Eye (tissue), 1 donor: ENCODE measurements around the gene CNNM3.
"Not testable (repeated sequence)": the region's sequence is repeated elsewhere in the genome, so short reads cannot be mapped to it uniquely, and the experiment has no call there.

Experiments
- DNase-seq: peaks from one replicate; pipeline ENCODE4 v3.0.0-alpha.2; 2015

The CNNM3 gene

GRCh38 chr2:96799623-96799935 is 16.5 kb upstream of the CNNM3 start:
- DNase-seq: no peak

- no peak for DNase-seq
Measured at GRCh38 chr2:96800061-96801004, 15.7 kb upstream of the CNNM3 start.

- DNase-seq: peak; percentile 78
Measured at GRCh38 chr2:96801005-96801785, 14.9 kb upstream of the CNNM3 start.

- DNase-seq: no peak
Measured at GRCh38 chr2:96801786-96802595, 14.1 kb upstream of the CNNM3 start.

DNA sequence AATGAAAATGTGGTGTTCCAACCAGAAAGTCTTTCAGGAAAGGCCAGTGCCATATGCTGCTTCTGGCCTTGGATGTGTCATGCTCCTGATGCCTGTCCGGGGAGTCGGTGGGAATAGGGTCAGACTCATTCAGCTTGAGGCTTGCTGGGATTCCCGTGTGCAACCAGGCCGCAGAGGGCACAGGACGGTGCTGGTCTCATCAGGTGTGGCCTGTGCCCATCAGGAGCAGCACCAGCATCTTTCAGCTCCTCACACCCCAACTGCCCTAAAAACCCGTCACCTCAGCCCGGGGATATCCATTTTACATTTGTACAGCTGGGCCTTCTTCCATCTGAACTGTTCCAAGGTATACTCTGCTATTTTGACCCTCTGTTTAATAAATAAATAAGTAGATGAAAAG is 13.3 kb upstream of the CNNM3 start:
- no peak for DNase-seq

DNA sequence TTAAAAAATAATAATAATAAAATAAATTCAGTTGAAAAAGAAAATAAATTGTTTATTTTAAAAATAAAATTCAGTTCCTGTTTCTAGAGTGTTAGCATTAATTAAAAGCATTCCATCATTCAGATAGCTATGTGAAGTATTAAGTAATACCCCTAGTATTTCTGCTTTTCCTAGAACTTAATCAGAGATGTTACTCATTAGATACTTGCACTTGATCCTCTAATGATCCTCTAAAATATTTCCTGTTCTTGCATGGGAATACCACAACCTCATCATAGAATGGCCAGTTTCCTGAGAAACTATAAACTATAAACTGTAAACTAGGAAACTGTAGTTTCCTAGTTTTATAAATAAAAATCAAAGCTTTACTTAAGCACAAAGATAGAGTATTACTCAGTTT is 11.1 kb upstream of the CNNM3 start:
- no peak for DNase-seq

GRCh38 chr2:96805946-96806345 is 10.1 kb upstream of the CNNM3 start:
- not testable (repeated sequence) for DNase-seq

DNA sequence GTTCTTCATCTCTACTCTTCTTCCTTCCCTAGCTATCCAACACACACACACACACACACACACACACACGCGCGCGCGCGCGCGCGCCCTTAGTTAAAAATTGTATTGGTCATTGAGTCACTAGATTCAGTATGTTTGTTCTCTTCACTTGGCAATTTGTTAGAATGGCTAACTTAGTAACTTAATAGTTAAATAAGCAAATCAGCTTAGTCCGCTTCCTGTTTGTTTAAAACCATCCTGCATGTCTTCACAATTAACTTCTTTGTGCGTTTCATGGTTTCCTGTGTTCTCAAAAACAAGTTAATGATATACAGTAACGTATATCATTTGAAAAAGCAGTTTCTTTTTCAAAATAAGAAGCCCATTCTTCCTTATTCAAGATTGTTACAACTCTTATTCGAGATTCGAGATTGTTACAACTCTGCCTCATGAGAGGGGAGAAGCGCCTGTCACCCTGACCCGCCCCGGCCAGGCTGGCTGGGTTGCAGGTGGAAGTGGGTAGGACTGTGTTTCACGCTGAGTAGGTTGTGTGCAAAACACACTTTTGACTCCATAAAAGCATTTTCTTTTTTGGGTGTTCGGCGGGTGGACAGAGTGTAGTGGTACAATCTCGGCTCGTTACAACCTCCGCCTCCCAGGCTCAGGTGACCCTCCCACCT is 9.5 kb upstream of the CNNM3 start:
- DNase-seq: no peak

DNA sequence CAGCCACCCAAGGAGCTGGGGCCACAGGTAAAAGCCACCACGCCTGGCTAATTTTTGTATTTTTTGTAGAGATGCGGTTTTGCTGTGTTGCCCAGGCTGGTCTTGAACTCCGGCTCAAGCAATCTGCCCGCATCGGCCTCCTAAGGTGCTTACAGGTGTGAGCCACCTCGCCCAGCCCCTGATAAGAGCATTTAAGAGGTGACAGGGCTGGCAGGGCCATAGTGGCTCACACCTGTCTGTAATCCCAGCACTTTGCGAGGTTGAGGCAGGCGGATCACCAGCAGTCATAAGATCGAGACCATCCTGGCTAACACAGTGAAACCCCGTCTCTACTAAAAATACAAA is 9.0 kb upstream of the CNNM3 start:
- DNase-seq: no peak

- DNase-seq: no peak
Measured at GRCh38 chr2:96808176-96808837, 7.8 kb upstream of the CNNM3 start.

- DNase-seq: no peak
Measured at GRCh38 chr2:96809216-96809882, 6.7 kb upstream of the CNNM3 start.

GRCh38 chr2:96809951-96810782 is 5.9 kb upstream of the CNNM3 start:
- DNase-seq: no peak

DNA sequence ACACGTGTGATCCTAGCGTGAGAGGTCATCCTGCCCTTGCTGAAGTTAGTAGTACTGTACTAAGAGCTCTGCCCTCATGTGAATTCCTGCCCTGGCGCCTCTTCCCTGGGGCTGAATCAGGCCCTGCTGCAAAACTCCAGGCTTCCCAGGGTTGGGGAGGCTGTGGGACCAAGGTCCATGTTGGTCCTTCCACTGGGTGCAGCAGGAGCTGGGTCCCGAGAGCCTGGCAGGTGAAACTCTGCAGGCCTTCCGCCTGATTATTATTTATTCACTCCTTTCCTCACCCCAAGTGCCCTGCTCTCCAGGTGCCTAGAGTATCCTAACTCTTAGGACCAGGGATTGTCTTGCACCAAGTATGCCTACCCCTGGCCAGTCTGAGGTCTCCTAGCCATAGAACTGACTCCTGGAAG is 5.3 kb upstream of the CNNM3 start:
- DNase-seq: no peak

DNA sequence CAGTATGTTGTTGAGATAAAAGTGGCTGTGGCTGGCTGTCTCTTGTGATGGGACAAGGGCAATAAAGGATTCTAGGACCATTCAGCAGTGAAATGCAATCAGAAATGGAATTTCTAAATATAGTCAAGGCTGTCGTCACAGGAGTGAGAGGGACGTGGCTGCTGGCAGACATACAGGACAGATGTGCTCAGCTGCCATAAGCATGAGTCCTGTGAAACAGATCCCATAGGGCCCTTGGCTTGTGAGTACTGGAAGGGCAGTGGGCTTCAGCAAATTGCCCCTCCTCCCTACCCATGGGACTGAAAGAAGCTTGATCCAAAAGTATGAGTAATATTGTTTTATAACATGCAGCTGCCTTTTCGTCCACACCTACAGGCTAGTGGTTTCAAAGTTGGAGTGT is 4.2 kb upstream of the CNNM3 start:
- DNase-seq: peak; percentile 40

- no peak for DNase-seq
Measured at GRCh38 chr2:96813656-96814055, 2.4 kb upstream of the CNNM3 start.

DNA sequence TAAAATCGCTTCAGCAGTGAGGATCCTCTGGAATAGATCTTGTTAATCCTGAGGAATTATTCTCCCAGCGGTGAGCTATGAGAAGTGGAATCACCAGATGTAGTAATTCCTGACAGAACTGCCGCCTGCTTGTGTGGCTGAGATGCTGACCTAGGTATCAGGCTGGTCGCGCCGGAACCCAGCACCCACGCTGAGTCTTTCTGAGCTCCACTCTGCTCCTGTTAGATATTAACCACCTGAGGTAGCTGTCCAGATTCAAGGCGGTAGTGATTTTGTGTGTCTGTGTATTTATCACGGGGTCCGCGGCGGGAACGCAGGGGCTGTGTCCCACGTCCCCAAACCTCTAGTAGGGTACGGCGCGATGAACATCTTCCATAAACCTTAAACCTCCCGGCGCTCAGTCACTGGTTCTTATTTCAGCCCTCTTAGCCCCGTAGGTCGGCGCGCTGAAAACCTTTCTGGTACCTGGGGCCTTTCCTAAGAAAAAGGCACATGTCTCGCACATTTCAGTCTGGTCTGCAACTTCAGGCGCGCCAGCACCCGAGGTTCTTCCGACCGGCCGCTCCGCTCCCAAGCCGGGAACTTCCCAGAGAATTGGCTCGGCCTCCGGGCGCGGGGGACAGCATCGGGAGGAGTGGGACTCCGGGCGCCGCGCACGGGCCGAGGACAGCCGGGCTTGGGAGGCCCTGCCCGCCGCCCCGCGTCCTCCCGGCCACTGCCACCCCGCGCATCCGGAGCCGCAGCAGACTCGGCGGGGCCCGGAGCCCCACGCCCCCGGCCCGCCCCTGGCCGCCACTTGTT is 542 bp upstream of the CNNM3 start:
- DNase-seq: peak; percentile 64

DNA sequence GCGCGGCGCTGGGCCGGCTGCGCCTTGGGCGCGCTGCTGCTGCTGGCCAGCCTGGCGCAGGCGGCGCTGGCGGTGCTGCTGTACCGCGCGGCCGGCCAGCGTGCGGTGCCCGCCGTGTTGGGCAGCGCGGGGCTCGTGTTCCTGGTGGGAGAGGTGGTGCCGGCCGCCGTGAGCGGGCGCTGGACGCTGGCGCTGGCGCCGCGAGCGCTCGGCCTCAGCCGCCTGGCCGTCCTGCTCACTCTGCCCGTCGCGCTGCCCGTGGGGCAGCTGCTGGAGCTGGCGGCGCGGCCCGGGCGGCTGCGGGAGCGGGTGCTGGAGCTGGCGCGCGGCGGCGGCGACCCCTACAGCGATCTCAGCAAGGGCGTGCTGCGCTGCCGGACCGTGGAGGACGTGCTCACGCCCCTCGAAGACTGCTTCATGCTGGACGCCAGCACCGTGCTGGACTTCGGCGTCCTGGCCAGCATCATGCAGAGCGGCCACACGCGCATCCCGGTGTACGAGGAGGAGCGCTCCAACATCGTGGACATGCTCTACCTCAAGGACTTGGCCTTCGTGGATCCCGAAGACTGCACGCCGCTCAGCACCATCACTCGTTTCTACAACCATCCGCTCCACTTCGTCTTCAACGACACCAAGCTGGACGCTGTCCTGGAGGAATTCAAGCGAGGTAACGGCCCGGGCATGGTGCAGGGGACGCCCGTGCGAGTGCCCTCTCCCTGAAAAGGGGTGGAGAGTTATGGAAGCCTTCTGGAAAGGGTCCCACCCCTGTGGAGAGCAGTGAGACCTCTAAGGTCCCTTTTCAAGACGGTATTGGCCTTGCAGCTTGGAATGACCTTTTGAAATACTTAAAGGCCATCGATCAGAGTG is 1.0 kb downstream of the CNNM3 start:
- DNase-seq: peak; percentile 49

- no peak for DNase-seq
Measured at GRCh38 chr2:96817882-96818281, 1.8 kb downstream of the CNNM3 start.
